Endothelial cell of umbilical vein (primary cell): ENCODE measurements around the gene PAX5. TPM values are rescaled to one million over a fixed set of nuclear protein-coding genes. Genes with fewer than 3 reads are reported as not detected.

Source experiments
- BruUV-seq: library from RNA; stranded (reverse); fragments of 400-500 nt; replicated peaks from 2 replicates; lab custom pipeline; 2021; lab: Mats Ljungman, UMichigan
- CTCF ChIA-PET: fragments of 300-600, 350-600 bp; sonication (Branson Sonifier 250); formaldehyde crosslinking; loops from one replicate; lab custom pipeline; 2021; ENCODE audit warnings: antibody characterized with exemption, inconsistent platforms; lab: Charles Lee
- POLR2A ChIA-PET: fragments of 300-600, 350-600 bp; sonication (Branson Sonifier 250); formaldehyde crosslinking; loops from one replicate; lab custom pipeline; 2021; ENCODE audit warnings: antibody characterized with exemption, inconsistent platforms; lab: Charles Lee
- DNase-seq: peaks from one replicate; pipeline ENCODE4 v3.0.0-alpha.2; 2011; ENCODE audit warnings: low read depth, low spot score
- FAIRE-seq: peaks from 2 replicates; lab custom pipeline; 2011; peaks lifted over from hg19 to GRCh38; lab: Jason Lieb, UNC
- H2AFZ ChIP-seq: 2 replicates; pipeline ENCODE4 v1.6.0; 2012; ENCODE audit warnings: low read depth, low read length, control low read depth, inconsistent platforms
- H3K27ac ChIP-seq: 2 replicates; pipeline ENCODE4 v1.5.1; 2011; ENCODE audit warnings: low read depth, mild to moderate bottlenecking, control low read depth, low read length, moderate library complexity; ENCODE audit not compliant: insufficient read depth
- H3K27me3 ChIP-seq, 2 experiments: 2 replicates each; pipeline versions ENCODE4 v1.6.0 to v1.6.1; 2011; ENCODE audit warnings: low read length in 2 of 2, mixed read lengths in 1 of 2; ENCODE audit not compliant: control insufficient read depth in 2 of 2, insufficient read depth in 2 of 2
- H3K36me3 ChIP-seq, 2 experiments: 2 replicates in 1 of 2; 3 replicates in 1 of 2; pipeline ENCODE4 v1.5.1; 2011; ENCODE audit warnings: low read length in 2 of 2, mild to moderate bottlenecking in 1 of 2, moderate library complexity in 1 of 2; ENCODE audit not compliant: control insufficient read depth in 2 of 2, insufficient read depth in 2 of 2; ENCODE audit errors: extremely low read depth in 1 of 2
- H3K4me1 ChIP-seq: 3 replicates; pipeline ENCODE4 v1.5.1; 2011; ENCODE audit warnings: mild to moderate bottlenecking, low read length; ENCODE audit not compliant: control insufficient read depth, insufficient read depth; ENCODE audit errors: extremely low read depth
- H3K4me2 ChIP-seq: 2 replicates; pipeline ENCODE4 v1.6.1; 2011; ENCODE audit warnings: low read length, control low read depth, mixed read lengths; ENCODE audit not compliant: insufficient read depth
- H3K4me3 ChIP-seq, 3 experiments: fragments of 200-600 bp in 1 of 3; sonication (generic), shearing (Covaris generic) in 1 of 3; replicated peaks in 1 of 3; 2 replicates each; pipeline ENCODE4 v1.5.1; 2011 to 2016; ENCODE audit warnings: control low read depth in 3 of 3, low read length in 3 of 3, mild to moderate bottlenecking in 2 of 3, inconsistent platforms in 1 of 3, low read depth in 1 of 3, moderate library complexity in 1 of 3; ENCODE audit not compliant: insufficient read depth in 1 of 3
- H3K79me2 ChIP-seq: 2 replicates; pipeline ENCODE4 v1.6.0; 2012; ENCODE audit warnings: low read length, inconsistent platforms; ENCODE audit not compliant: control insufficient read depth, insufficient read depth
- H3K9ac ChIP-seq: replicated peaks from 2 replicates; pipeline ENCODE3; 2011; ENCODE audit warnings: low read length, control low read depth; ENCODE audit not compliant: insufficient read depth; ENCODE audit errors: extremely low read depth
- H3K9me1 ChIP-seq: replicated peaks from 3 replicates; pipeline ENCODE4 v1.6.0; 2011; ENCODE audit warnings: mild to moderate bottlenecking, low read length; ENCODE audit not compliant: control insufficient read depth, insufficient read depth; ENCODE audit errors: extremely low read depth
- H3K9me3 ChIP-seq: replicated peaks from 2 replicates; pipeline ENCODE4 v1.5.1; 2012; ENCODE audit warnings: low read length, inconsistent platforms; ENCODE audit not compliant: control insufficient read depth, insufficient read depth
- H4K20me1 ChIP-seq: replicated peaks from 2 replicates; pipeline ENCODE3; 2011; ENCODE audit warnings: mild to moderate bottlenecking, low read length; ENCODE audit not compliant: control insufficient read depth, insufficient read depth; ENCODE audit errors: extremely low read depth
- CTCF ChIP-seq, 2 donors: IDR thresholded peaks; 1 replicate in 1 of 2; 2 replicates in 1 of 2; pipeline ENCODE4 v1.5.1; 2011; ENCODE audit warnings: low read length in 2 of 2, mild to moderate bottlenecking in 2 of 2, moderate library complexity in 2 of 2, control low read depth in 1 of 2, inconsistent platforms in 1 of 2, low read depth in 1 of 2; ENCODE audit not compliant: insufficient read depth in 1 of 2; ENCODE audit errors: extremely low read depth in 1 of 2
- EZH2 ChIP-seq: IDR thresholded peaks from 2 replicates; pipeline ENCODE4 v1.6.1; 2012; ENCODE audit warnings: borderline replicate concordance, low read depth, mild to moderate bottlenecking, moderate library complexity, low read length, inconsistent platforms; ENCODE audit not compliant: severe bottlenecking
- FOS ChIP-seq: IDR thresholded peaks from 2 replicates; pipeline ENCODE4 v1.6.1; 2011; ENCODE audit warnings: mild to moderate bottlenecking, low read length, moderate library complexity, borderline replicate concordance; ENCODE audit not compliant: insufficient read depth
- GATA2 ChIP-seq: IDR thresholded peaks from 2 replicates; pipeline ENCODE4 v1.7.0; 2011; ENCODE audit warnings: low read depth, mild to moderate bottlenecking, moderate library complexity, mixed read lengths, low read length; ENCODE audit not compliant: insufficient read length, insufficient read depth
- JUN ChIP-seq: IDR thresholded peaks from 2 replicates; pipeline ENCODE4 v1.6.1; 2011; ENCODE audit warnings: borderline replicate concordance, low read depth; ENCODE audit not compliant: insufficient read length, insufficient read depth
- MAX ChIP-seq: IDR thresholded peaks from 2 replicates; pipeline ENCODE4 v1.6.1; 2011; ENCODE audit not compliant: insufficient read depth, insufficient read length
- MYC ChIP-seq: IDR thresholded peaks from one replicate; pipeline ENCODE4 v1.6.1; 2011; ENCODE audit warnings: mild to moderate bottlenecking, low read depth, low read length
- POLR2A ChIP-seq: IDR thresholded peaks from 2 replicates; pipeline ENCODE4 v1.6.1; 2012; ENCODE audit warnings: low read depth, mild to moderate bottlenecking, control low read depth, low read length
- POLR2AphosphoS5 ChIP-seq: IDR thresholded peaks from 2 replicates; pipeline ENCODE4 v1.6.1; 2012; ENCODE audit warnings: low read depth, mild to moderate bottlenecking, control low read depth, low read length, moderate library complexity; ENCODE audit not compliant: insufficient read depth
- dilution Hi-C: fragments of 300-500 bp; cut with MboI; formaldehyde crosslinking; loops from one replicate; pipeline ENCODE4 v1.15.0; 2019; ENCODE audit warnings: low sequenced_read_pairs; ENCODE audit not compliant: extremely low pct_ligation_motif_present
- intact Hi-C: fragments of 100-400 bp; cut with micrococcal nuclease; formaldehyde crosslinking; loops from one replicate; pipeline ENCODE4 v1.10.0; 2022
- polyA plus RNA-seq, 4 experiments: library from polyadenylated mRNA; depleted of rRNA in 3 of 4; stranded (reverse) in 3 of 4; unstranded in 1 of 4; fragments of >200 nt; gene quantifications; 2 replicates each; pipeline versions ENCODE4 v1.2.1 to v1.2.3, GENCODE V29; 2011 to 2012; ENCODE audit warnings: missing spikeins in 1 of 4
- total RNA-seq: library from RNA; stranded (reverse); gene quantifications from 2 replicates; pipeline ENCODE4 v1.2.3, GENCODE V29; 2021

The PAX5 gene
- total and polyA plus RNA-seq, 2 donors (not counting 3 experiments of a cell fraction or from before 2014, with no cell fraction given) = not detected

DNA sequence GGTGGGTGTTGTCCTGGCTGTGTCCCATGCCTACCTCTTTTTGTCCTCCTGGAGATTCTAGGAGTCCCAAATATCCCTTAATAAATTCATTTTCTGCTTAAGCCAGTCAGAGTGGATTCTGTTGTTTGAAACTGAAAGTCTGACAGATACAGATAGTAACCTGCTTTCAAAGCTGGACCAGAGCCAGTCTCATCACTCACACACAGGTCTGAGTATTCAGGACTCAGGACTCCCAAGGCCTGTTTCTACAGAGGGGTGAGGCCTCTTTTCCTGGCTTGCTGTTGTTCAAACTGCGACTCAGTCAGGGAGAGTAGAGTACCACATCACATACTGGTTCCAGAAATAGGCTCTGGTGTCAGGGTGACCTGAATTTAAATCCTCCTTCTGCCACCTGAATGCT is 190.1 kb downstream of the PAX5 start:
- no peaks in the 10 kb centered on the region for H3K9me3 ChIP-seq
- intact Hi-C loops = no loop called here
- no peak overlapping the region for H3K4me3 ChIP-seq
- CTCF ChIA-PET = no interaction called here
- no peaks in the 10 kb centered on the region for H3K4me1 ChIP-seq
- H2AFZ ChIP-seq = no peak overlapping the region
- peaks cover 0 to 4% of the 10 kb centered on the region in 2 experiments for H3K27me3 ChIP-seq
- no peaks in the 10 kb centered on the region for H3K79me2 ChIP-seq
- no peaks in the 10 kb centered on the region for H4K20me1 ChIP-seq
- no peak for TF ChIP-seq POLR2AphosphoS5
- no peak for TF ChIP-seq POLR2A
- TF ChIP-seq MAX = no peak
- no peak for TF ChIP-seq FOS
- TF ChIP-seq CTCF (IDR thresholded peaks at IDR 0.05; ENCODE audit: extremely low read depth in 1 of 2, insufficient read depth in 1 of 2, low read depth in 1 of 2, low read length in 2 of 2) = no peak
- no peak for TF ChIP-seq JUN
- no peak for TF ChIP-seq EZH2
- no peak for TF ChIP-seq MYC
- no peak for TF ChIP-seq GATA2
- no peak for FAIRE-seq
- dilution Hi-C loops = no loop called here
- POLR2A ChIA-PET = no interaction called here
- no peak for DNase-seq
- H3K9ac ChIP-seq = no peak overlapping the region
- no peak overlapping the region for H3K4me2 ChIP-seq
- H3K36me3 ChIP-seq = no peaks in the 10 kb centered on the region
- no peaks in the 10 kb centered on the region for H3K9me1 ChIP-seq
- no TSS peak for BruUV-seq
- no peak overlapping the region for H3K27ac ChIP-seq
